HepG2 (cell line): ENCODE data around the gene APBB2.

Experiments
- FOXK1 ChIP-seq: sonication (generic); formaldehyde crosslinking; IDR thresholded peaks from 2 replicates; pipeline ENCODE4 v1.4.0; 2020; ENCODE audit warnings: low read depth, missing genetic modification reagents, borderline replicate concordance
- HIVEP1 ChIP-seq: sonication (generic); formaldehyde crosslinking; IDR thresholded peaks from 2 replicates; pipeline ENCODE4 v1.4.0; 2020; ENCODE audit warnings: mild to moderate bottlenecking, missing genetic modification reagents
- PPARG ChIP-seq: conservative IDR thresholded peaks from 2 replicates; pipeline ENCODE4 v1.6.1; 2016; ENCODE audit warnings: missing biosample characterization, missing genetic modification reagents
- TF ChIP-seq, protein P1 (sequence below): sonication (generic); formaldehyde crosslinking; IDR thresholded peaks from 2 replicates; pipeline ENCODE4 v1.4.0; 2020; ENCODE audit warnings: missing genetic modification reagents
- TF ChIP-seq, protein P2 (sequence below): sonication (generic); formaldehyde crosslinking; IDR thresholded peaks from 2 replicates; pipeline ENCODE4 v1.5.0; 2020; ENCODE audit warnings: mild to moderate bottlenecking, missing genetic modification reagents, moderate library complexity

DNA sequence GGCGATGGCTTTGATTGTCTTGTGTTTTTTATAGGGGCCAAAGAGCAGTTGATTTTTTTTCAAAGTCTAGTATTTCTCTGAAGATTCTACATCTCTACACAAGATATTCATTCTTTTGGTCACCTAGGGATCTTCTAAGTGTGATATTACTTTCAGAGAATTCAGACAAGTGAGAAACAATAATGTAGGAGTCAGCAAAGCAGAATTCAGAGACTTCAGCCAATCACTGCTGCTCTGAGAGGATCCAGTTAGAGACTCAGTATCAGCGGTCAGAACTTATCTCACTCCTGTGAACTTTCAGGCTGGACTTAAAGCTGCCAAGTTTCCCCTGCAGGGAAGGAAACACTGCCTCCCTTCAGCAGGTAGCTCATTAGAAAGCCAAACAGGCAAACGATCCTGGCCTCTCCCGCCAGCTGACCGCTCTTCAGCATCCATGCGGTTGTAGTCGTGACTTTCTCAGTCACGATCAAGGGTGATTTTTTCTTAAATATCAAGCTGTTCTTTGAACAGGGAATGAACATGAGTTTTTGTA, 405.4 kb downstream of the APBB2 start:
- TF ChIP-seq PPARG (no peak), HIVEP1 (no peak), FOXK1 (CRISPR knock-in tag) (no peak)
- TF ChIP-seq, protein P1, sequence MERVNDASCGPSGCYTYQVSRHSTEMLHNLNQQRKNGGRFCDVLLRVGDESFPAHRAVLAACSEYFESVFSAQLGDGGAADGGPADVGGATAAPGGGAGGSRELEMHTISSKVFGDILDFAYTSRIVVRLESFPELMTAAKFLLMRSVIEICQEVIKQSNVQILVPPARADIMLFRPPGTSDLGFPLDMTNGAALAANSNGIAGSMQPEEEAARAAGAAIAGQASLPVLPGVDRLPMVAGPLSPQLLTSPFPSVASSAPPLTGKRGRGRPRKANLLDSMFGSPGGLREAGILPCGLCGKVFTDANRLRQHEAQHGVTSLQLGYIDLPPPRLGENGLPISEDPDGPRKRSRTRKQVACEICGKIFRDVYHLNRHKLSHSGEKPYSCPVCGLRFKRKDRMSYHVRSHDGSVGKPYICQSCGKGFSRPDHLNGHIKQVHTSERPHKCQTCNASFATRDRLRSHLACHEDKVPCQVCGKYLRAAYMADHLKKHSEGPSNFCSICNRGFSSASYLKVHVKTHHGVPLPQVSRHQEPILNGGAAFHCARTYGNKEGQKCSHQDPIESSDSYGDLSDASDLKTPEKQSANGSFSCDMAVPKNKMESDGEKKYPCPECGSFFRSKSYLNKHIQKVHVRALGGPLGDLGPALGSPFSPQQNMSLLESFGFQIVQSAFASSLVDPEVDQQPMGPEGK (CRISPR knock-in tag): no peak
- TF ChIP-seq, protein P2, sequence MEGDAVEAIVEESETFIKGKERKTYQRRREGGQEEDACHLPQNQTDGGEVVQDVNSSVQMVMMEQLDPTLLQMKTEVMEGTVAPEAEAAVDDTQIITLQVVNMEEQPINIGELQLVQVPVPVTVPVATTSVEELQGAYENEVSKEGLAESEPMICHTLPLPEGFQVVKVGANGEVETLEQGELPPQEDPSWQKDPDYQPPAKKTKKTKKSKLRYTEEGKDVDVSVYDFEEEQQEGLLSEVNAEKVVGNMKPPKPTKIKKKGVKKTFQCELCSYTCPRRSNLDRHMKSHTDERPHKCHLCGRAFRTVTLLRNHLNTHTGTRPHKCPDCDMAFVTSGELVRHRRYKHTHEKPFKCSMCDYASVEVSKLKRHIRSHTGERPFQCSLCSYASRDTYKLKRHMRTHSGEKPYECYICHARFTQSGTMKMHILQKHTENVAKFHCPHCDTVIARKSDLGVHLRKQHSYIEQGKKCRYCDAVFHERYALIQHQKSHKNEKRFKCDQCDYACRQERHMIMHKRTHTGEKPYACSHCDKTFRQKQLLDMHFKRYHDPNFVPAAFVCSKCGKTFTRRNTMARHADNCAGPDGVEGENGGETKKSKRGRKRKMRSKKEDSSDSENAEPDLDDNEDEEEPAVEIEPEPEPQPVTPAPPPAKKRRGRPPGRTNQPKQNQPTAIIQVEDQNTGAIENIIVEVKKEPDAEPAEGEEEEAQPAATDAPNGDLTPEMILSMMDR: no peak
